GF-D8 (cell line): ENCODE results near the gene KMT2D.

Experiments used
- DNase-seq: peaks from one replicate; lab custom pipeline; 2025; lab: John Stamatoyannopoulos, UW

Gene KMT2D

GRCh38 chr12:49051777-49052438 is 8.7 kb downstream of the KMT2D start:
- DNase-seq, result no peak

- DNase-seq, result no peak
These were observed 9.2 kb downstream of the KMT2D start for GRCh38 chr12:49051373-49051764.

- no peak for DNase-seq
These were observed 9.9 kb downstream of the KMT2D start for GRCh38 chr12:49050507-49051372.

- DNase-seq, result no peak
These were observed 10.9 kb downstream of the KMT2D start for GRCh38 chr12:49049566-49050224.

DNA sequence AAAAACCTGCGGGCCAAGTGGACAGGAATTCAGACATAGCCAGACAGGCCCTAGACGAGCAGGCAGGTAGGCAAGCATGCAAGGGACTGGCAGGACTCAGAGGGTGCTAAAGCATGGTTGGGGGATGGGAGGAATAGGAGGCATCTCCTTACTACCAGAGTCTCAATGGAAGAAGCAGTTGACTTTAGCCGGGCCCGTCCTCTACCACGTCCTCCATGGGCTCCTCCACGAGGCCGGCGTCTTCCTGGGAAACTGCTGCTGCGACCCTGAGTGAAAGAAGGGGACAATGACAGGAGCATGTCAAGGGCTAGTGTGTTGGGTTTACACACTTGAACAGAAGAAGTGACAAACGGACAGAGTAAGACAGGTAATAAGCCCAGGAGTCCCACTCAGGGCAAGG is 11.6 kb downstream of the KMT2D start:
- DNase-seq, result no peak

DNA sequence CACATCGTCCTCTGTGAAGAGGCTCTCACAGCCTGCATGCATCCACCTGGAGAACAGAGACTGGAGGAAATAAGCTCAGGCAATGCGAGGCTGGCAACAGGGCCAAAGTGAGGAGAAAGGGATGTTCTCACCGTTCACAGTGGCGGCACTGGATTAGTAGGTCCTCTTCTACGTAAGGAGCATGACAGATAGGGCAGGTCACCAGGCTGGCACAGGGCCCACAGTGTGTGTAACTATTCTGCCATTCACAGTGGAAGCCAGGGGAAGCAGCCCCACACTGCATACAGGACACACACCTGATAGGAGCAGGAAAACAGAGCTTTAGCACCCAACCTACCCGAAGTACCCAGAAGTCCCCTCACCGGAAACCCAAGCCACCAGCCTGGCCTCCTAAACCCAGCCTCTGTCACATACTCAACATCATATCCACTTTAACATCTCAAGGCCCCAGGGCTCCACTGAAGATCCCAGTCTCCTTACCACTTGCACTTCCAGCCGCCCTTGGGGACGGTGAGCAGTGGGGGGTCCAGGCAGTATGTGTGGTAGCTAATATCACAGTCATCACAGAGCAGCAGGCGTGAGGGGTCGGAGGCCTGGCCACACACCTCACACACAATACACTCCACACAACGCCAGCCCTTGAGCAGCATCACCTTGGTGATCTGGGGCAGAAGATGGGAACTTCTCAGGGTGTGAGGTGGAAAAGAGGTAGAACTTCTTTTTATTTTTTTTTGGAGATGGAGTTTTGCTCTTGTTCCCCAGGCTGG is 14.3 kb downstream of the KMT2D start:
- DNase-seq, result no peak

DNA sequence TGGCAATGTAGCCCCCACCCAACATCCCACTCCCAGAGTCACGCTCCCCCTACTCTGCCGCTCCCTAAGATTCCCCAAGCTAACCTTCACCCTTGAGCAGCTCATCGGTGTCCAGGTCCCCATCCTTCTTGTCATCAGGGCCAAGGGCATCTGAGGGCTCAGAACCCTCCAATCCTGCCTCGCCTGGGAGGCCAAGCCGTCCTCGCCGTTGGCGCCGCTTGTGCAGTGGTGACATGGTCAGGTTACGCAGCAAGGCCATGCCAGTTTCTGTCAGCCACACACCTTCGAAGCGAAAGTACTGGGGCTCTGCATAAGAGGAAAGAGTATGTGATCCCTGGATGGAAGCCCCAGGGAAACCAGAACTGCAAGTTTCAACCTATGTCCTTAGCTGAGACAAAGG is 15.9 kb downstream of the KMT2D start:
- no peak for DNase-seq

DNA sequence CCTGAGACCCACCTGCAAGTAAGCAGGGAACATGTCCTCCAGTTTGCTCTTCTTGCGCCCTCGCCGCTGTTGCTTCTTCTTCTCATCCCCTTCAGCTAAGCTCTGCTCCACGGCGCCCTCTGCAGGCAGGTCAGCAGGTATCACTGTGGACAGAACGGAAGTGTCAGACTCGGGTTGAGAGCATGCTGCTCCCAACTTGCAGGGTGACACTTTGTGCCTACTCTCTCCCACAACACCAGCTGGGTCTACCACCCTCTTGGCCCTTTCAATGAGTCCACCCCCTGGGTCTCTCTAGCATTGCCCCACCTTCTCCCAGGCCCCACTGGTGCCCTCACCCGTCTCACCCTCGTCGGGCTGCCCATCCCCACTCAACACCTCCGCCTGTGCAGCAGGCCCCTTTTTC is 16.7 kb downstream of the KMT2D start:
- DNase-seq, result peak; percentile 12

DNA sequence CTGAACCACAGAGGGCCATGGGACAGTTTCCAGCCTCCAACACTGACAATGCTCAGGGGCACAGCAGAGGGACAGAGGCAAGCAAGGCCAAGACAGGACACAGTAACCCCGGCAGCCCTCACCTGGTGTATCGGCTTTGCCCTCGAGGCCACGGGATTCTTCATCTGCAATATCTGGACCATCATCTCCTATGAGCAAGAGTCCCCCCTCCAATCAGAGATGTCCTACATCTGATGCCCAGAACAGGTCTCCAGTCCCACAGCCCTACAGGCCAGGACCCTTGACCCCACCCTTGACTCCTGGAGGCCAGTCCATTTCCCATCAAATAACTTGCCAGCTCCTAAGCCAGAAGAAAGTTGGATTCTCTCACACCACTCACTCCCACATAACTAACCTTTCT is 17.4 kb downstream of the KMT2D start:
- no peak for DNase-seq

- DNase-seq, result no peak
These were observed 18.6 kb downstream of the KMT2D start for GRCh38 chr12:49041881-49042484.

DNA sequence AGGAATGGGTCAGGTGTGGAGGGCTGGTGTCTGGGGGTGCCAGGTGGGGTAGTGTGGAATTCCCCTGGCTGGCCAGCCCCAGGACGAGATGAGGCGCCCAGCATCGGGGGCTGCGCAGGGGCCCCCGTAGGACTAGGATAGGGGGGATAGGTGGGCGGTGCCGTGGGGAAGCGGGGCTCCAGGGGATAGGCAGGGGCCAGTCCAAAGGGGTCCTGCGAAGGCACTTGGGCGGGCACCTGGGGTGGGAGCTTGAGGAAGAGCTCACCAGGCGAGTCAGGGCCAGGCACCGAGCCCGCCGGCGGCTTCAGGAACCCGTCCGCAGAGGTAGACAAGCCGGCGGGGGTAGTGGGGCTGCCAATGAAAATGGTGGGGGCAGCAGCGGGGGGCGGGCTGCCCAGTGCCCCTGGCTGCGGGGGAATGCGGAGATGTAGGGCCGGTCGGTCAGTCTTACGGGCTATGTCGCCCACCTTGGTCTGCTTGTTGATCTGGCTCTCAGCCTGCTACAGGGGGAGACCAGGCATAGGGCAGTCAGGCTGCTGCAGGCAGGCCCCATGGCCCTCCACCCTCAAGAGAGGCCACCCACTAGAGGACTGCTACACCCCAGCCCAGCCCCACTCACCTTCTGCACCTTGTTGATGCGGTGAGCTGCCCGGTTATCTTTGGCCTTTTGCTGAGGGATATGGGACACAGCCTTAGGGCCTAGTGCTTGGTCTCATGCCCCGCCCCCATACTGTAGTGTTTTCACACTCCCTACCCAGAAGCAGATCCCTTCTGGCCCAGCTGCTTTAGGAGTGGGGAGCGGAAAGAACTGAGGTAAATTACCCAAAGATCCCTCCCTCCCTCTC is 19.3 kb downstream of the KMT2D start:
- DNase-seq, result no peak

DNA sequence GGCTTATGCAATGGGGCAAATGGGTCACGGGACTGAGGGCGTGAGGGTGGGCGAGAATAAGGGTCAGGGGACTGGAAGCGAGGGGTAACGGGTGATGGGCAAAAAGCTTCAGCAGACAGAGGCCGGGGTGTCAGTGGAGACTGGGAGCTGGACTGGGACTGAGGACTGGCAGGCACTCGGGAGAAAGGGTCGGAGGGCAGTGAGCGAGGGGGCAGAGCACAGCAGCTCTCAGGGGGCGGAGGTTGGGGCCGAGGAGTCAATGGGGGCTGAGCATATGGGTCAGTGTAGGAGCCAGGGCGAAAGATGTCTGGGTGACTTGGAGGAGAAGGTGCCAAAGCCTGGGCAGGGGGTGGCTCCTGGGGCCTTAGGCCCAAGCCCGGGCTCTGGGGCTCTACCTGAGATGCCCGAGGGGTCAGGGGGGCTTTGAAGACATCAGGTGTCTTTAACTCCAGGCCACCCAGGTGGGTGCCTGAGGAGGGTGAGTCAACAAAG is 20.2 kb downstream of the KMT2D start:
- DNase-seq, result no peak

- no peak for DNase-seq
These were observed 20.9 kb downstream of the KMT2D start for GRCh38 chr12:49039421-49040363.

DNA sequence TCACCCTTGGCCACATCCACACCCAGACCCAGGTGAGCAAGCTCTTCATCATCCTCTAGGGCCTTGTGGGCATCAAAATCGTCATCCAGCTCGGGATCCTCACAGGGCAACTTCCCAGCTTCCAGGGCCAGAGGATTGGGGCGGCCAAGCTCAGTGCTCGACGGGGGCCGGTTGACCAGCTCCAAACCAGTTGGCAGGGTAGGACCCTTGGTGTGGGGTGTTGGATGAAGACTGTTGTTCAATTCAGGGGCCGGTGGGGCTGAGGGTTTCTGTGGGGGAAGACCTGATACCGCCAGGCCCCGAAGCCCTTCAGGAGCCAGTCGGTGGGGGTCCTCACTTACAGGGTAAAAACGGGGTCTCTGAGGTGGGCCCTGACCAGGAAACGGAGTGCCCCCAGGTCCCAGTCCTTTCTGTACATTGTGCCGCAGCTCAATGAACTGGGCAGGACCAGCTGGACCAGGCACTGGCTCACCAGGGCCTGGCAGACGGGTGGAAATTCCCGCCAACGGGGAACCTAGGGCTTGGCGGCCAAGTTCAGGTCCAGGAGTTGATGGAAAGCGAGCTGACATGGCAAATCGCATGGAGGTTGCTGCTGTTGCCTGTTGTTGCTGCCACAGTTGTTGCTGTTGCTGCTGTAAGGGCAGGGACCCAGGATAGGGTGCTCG is 22.2 kb downstream of the KMT2D start:
- DNase-seq, result no peak

GRCh38 chr12:49037947-49038237 is 22.7 kb downstream of the KMT2D start:
- DNase-seq, result no peak

DNA sequence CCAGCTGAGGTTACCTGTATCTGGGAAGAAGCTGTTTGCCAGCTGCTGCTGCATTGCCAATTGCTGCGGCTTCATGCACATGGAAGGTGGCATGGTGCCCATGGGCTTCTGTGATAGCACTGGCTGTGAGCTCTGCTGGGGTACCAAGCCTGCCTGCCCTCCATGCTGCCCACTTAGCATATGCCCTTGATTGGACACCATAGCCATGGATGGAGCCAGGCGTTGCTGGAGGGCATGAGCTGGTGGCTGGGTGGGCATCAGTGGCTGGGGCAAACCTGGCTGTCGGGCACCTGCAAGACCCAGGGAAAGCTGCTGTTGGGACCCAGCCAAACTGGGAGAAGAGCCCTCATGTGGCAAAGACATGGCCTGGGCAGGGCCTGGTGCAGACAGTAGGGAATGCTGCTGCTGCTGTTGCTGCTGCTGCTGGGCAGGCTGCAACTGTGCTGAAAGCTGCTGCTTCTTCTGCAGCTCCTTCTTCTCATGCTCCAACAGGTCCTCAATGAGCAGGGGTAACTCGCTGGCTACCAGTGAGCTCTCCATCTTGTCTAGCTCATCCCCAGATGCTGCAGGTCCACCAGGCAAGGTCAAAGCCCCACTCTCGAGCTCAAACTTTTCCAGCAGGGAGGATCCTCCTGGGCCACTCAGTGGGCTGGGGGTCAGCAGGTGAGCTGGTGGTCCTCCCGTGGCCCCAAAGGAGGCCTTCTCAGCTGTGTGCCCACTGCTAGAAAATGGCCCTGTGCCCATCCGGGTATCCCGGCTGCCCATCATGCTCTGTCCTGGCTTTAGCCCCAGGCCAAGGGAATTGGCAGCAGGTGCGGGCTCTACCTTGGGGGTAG is 23.3 kb downstream of the KMT2D start:
- no peak for DNase-seq

DNA sequence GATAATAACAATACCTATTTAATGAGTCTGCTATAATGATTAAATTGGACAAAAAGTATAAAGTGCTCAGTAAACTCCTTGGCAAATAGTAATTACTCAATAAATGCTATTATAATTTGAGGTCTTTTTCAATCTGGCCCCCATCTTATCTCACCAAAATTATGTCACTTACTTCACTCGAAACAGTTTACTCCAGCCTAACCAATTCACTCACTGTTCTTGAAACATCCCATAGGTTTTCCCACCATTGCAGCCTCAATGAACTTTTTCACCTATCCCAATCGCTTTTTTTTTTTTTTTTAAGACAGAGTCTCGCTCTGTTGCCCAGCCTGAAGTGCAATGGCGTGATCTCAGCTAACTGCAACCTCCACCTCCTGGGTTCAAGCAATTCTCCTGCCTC is 24.6 kb downstream of the KMT2D start:
- no peak for DNase-seq

GRCh38 chr12:49034286-49034622 is 26.3 kb downstream of the KMT2D start:
- DNase-seq, result no peak
